ENCODE data around the gene EREG. TPM values are rescaled to one million over a fixed set of nuclear protein-coding genes. Genes with fewer than 3 reads are reported as not detected.

EREG gene
- polyA plus RNA-seq, 2 of the 4 experiments (the other 2 are of a cell fraction): 34.0 to 102 TPM

DNA sequence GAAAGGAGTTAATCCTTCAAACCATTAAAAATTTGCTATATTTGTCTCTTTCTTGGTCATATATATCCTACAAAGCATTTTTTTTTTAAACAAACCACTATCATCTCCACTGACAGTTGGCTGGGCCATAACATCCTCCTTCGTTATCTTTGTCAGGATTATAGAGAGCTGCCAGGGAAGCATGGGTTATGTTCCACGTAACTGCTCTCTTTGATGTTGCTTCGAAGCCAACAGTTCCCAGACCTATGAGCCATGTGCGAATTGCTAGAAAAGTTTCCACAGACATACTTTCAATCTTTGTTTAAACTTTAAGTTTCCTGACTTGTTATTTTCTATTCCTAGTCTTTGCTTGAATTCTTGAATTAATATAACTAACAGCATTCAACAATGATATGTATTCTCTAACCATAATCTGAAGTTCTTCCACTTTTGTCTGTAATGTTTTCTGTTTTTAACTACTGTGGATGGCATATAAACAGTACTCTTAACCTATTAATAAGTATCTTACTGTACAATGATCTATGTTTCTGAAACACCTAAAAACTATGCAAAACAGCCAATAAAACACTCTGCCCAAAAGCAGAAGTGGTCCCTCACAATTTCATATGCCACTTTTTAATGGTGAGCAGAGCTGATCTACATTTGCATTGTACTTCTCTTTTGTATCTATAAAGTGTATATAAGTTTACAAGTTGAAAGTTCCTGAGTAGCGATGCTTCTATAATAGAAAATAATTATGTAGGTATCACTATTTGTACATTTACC, 37.9 kb downstream of the EREG start (continued):
- TF ChIP-seq, protein P1, sequence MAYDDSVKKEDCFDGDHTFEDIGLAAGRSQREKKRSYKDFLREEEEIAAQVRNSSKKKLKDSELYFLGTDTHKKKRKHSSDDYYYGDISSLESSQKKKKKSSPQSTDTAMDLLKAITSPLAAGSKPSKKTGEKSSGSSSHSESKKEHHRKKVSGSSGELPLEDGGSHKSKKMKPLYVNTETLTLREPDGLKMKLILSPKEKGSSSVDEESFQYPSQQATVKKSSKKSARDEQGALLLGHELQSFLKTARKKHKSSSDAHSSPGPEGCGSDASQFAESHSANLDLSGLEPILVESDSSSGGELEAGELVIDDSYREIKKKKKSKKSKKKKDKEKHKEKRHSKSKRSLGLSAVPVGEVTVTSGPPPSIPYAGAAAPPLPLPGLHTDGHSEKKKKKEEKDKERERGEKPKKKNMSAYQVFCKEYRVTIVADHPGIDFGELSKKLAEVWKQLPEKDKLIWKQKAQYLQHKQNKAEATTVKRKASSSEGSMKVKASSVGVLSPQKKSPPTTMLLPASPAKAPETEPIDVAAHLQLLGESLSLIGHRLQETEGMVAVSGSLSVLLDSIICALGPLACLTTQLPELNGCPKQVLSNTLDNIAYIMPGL (CRISPR knock-in tag; IDR thresholded peaks at IDR 0.05; ENCODE audit: borderline replicate concordance): no peak

DNA sequence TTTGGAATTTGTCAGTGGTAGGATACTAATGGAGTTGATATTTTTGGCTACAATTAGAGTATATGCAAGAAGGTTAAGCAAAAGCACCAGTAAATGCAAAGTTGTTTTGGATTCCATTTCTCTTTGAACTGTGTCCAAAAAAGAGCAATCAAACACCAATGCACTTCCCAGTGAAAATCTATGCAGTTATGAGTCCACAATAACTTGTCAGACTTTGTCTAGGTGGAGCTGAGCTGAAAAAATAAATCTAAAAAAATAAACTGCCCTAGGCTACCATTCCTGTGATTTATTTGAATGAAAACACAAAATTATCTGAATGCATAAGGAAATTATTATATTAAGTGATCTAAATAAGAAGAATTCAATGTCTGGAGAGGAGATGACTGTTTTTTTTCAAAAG, 42.9 kb downstream of the EREG start:
- CTCF ChIA-PET: no interaction called here
- DNase-seq (ENCODE audit: low read depth in 1 of 2, low spot score in 1 of 2): no peak
- Histone ChIP-seq H3K9me3 (no peaks in the 10 kb centered on the region), H3K4me3 (no peak overlapping the region), H3K27ac (no peak overlapping the region), H3K4me1 (no peaks in the 10 kb centered on the region), H3K4me2 (no peak overlapping the region)
- POLR2A ChIA-PET: no interaction called here
- no peak for ATAC-seq
- no peak for TF ChIP-seq HDAC2 (IDR thresholded peaks at IDR 0.05)
- TF ChIP-seq CEBPB (IDR thresholded peaks at IDR 0.05): no peak
- TF ChIP-seq RFX5 (IDR thresholded peaks at IDR 0.05): no peak
- TF ChIP-seq, protein P2, sequence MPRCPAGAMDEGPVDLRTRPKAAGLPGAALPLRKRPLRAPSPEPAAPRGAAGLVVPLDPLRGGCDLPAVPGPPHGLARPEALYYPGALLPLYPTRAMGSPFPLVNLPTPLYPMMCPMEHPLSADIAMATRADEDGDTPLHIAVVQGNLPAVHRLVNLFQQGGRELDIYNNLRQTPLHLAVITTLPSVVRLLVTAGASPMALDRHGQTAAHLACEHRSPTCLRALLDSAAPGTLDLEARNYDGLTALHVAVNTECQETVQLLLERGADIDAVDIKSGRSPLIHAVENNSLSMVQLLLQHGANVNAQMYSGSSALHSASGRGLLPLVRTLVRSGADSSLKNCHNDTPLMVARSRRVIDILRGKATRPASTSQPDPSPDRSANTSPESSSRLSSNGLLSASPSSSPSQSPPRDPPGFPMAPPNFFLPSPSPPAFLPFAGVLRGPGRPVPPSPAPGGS (IDR thresholded peaks at IDR 0.05): no peak
- TF ChIP-seq CBX2 (IDR thresholded peaks at IDR 0.05; ENCODE audit: borderline replicate concordance, low read depth): no peak
- no peak for FAIRE-seq

DNA sequence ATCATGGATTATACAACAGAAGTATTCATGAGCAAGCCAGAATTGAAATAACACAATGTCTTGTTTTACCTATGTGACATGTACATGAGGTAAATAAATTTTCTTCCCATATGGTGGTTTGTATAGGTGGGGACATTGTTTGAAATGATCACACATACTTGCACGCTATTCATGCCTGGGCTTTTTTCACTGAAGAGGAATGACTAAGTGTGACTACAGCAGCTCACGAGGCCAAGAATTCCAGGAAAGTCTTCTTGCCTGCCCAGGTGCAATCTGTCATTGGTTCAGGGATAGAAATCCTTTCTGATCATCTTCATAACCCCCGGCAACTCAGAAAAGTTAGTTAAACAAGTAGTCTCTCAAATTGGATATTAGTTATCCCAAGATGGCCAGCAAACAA, 43.7 kb downstream of the EREG start:
- no peaks in the 10 kb centered on the region for H3K9me3 ChIP-seq
- no peak overlapping the region for H3K27ac ChIP-seq
- no peak overlapping the region for H3K4me2 ChIP-seq
- no peak for DNase-seq (ENCODE audit: low read depth in 1 of 2, low spot score in 1 of 2)
- no peak for FAIRE-seq
- ChIA-PET POLR2A (no interaction called here), CTCF (no interaction called here)
- H3K4me1 ChIP-seq: no peaks in the 10 kb centered on the region
- TF ChIP-seq PHF8 (IDR thresholded peaks at IDR 0.05; ENCODE audit: borderline replicate concordance, low read depth): no peak
- no peak for TF ChIP-seq HOXB5 (CRISPR knock-in tag; IDR thresholded peaks at IDR 0.05)
- TF ChIP-seq POLR2AphosphoS2 (conservative IDR thresholded peaks at IDR 0.05; ENCODE audit: low read length): no peak
- no peak for TF ChIP-seq ZFP36 (IDR thresholded peaks at IDR 0.05; ENCODE audit: borderline replicate concordance, partially characterized antibody)
- TF ChIP-seq, protein P3, sequence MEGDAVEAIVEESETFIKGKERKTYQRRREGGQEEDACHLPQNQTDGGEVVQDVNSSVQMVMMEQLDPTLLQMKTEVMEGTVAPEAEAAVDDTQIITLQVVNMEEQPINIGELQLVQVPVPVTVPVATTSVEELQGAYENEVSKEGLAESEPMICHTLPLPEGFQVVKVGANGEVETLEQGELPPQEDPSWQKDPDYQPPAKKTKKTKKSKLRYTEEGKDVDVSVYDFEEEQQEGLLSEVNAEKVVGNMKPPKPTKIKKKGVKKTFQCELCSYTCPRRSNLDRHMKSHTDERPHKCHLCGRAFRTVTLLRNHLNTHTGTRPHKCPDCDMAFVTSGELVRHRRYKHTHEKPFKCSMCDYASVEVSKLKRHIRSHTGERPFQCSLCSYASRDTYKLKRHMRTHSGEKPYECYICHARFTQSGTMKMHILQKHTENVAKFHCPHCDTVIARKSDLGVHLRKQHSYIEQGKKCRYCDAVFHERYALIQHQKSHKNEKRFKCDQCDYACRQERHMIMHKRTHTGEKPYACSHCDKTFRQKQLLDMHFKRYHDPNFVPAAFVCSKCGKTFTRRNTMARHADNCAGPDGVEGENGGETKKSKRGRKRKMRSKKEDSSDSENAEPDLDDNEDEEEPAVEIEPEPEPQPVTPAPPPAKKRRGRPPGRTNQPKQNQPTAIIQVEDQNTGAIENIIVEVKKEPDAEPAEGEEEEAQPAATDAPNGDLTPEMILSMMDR (IDR thresholded peaks at IDR 0.05): no peak
- no peak overlapping the region for H3K4me3 ChIP-seq
- WGBS (ENCODE audit: missing lambda C conversion rate): 86% methylated on average over 3 of the region's 3 CpGs
- no peak for ATAC-seq

DNA sequence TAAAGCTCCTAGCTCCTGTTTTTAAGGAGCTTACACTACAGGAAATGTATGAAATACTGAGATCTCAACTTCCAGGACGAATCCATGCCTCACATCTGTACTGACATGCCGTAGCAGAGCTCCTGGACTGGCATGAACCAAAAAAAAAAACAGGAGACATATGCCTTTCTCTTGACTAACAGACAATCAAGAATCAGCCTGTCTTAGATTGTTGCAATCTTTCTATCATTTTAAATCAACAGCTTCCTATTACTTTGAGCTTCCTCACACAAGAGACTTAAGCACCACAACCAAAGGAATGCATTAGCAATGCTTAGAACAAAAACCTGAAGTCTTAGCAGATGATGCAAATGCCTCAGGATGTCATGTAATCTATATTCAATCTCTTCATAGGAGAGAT, 45.3 kb downstream of the EREG start:
- no peak for DNase-seq (ENCODE audit: low read depth in 1 of 2, low spot score in 1 of 2)
- ChIA-PET POLR2A (no interaction called here), CTCF (interaction anchor here (0.6 kb wide), 1 partner anchor 213 kb away, joined by 3 read pairs; no protein-coding TSS in a partner anchor)
- no peak overlapping the region for H3K27ac ChIP-seq
- no peak overlapping the region for H3K4me3 ChIP-seq
- H3K4me2 ChIP-seq: no peak overlapping the region
- ATAC-seq: no peak
- 69% methylated on average over 2 of the region's 2 CpGs for WGBS (ENCODE audit: missing lambda C conversion rate)
- 0 out of 3 replicates have a peak, but pooled peaks cover 3% of the 10 kb centered on the region for H3K4me1 ChIP-seq
- H3K9me3 ChIP-seq: no peaks in the 10 kb centered on the region
- no peak for FAIRE-seq
- TF ChIP-seq ZFP36 (IDR thresholded peaks at IDR 0.05; ENCODE audit: borderline replicate concordance, partially characterized antibody): no peak
- TF ChIP-seq CHD4 (IDR thresholded peaks at IDR 0.05; ENCODE audit: borderline replicate concordance): no peak
- no peak for TF ChIP-seq PHF8 (IDR thresholded peaks at IDR 0.05; ENCODE audit: borderline replicate concordance, low read depth)
- TF ChIP-seq, protein P4, sequence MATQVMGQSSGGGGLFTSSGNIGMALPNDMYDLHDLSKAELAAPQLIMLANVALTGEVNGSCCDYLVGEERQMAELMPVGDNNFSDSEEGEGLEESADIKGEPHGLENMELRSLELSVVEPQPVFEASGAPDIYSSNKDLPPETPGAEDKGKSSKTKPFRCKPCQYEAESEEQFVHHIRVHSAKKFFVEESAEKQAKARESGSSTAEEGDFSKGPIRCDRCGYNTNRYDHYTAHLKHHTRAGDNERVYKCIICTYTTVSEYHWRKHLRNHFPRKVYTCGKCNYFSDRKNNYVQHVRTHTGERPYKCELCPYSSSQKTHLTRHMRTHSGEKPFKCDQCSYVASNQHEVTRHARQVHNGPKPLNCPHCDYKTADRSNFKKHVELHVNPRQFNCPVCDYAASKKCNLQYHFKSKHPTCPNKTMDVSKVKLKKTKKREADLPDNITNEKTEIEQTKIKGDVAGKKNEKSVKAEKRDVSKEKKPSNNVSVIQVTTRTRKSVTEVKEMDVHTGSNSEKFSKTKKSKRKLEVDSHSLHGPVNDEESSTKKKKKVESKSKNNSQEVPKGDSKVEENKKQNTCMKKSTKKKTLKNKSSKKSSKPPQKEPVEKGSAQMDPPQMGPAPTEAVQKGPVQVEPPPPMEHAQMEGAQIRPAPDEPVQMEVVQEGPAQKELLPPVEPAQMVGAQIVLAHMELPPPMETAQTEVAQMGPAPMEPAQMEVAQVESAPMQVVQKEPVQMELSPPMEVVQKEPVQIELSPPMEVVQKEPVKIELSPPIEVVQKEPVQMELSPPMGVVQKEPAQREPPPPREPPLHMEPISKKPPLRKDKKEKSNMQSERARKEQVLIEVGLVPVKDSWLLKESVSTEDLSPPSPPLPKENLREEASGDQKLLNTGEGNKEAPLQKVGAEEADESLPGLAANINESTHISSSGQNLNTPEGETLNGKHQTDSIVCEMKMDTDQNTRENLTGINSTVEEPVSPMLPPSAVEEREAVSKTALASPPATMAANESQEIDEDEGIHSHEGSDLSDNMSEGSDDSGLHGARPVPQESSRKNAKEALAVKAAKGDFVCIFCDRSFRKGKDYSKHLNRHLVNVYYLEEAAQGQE (IDR thresholded peaks at IDR 0.05): no peak
- TF ChIP-seq TFCP2L1 (CRISPR knock-in tag; IDR thresholded peaks at IDR 0.05): no peak
- TF ChIP-seq, protein P1 (CRISPR knock-in tag; IDR thresholded peaks at IDR 0.05; ENCODE audit: borderline replicate concordance): no peak
- TF ChIP-seq, protein P5, sequence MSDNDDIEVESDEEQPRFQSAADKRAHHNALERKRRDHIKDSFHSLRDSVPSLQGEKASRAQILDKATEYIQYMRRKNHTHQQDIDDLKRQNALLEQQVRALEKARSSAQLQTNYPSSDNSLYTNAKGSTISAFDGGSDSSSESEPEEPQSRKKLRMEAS (IDR thresholded peaks at IDR 0.05): no peak
- no peak for TF ChIP-seq HOXB13 (CRISPR knock-in tag; IDR thresholded peaks at IDR 0.05; ENCODE audit: low read depth)
- no peak for TF ChIP-seq FOSB (CRISPR knock-in tag; IDR thresholded peaks at IDR 0.05)
- TF ChIP-seq HOXA7 (CRISPR knock-in tag; IDR thresholded peaks at IDR 0.05): no peak
- no peak for TF ChIP-seq HEYL (CRISPR knock-in tag; IDR thresholded peaks at IDR 0.05)

Measured in A549 (cell line).